Cerebellar nuclear complex (tissue), 1 donor: ENCODE results near the gene PTPA.

Experiments used
- DNase-seq, 2 experiments: peaks; one replicate each; lab custom pipeline; 2025; lab: John Stamatoyannopoulos, UW

Gene PTPA

GRCh38 chr9:129081388-129081904 lies 29.8 kb upstream of the PTPA start:
- DNase-seq = no peak

GRCh38 chr9:129084087-129084486 lies 27.1 kb upstream of the PTPA start:
- DNase-seq = no peak

GRCh38 chr9:129089246-129089645 lies 22.0 kb upstream of the PTPA start:
- no peak for DNase-seq

GRCh38 chr9:129093602-129094386 lies 17.4 kb upstream of the PTPA start:
- no peak for DNase-seq

GRCh38 chr9:129094387-129095169 lies 16.6 kb upstream of the PTPA start:
- no peak for DNase-seq

GRCh38 chr9:129095170-129095667 lies 16.0 kb upstream of the PTPA start:
- DNase-seq = no peak

GRCh38 chr9:129095908-129096307 lies 15.3 kb upstream of the PTPA start:
- DNase-seq = no peak

GRCh38 chr9:129097671-129098306 lies 13.4 kb upstream of the PTPA start:
- DNase-seq = no peak

GRCh38 chr9:129098328-129098727 lies 12.9 kb upstream of the PTPA start:
- DNase-seq = no peak

GRCh38 chr9:129100383-129101169 lies 10.6 kb upstream of the PTPA start:
- no peak for DNase-seq

GRCh38 chr9:129101279-129101678 lies 9.9 kb upstream of the PTPA start:
- no peak for DNase-seq

- no peak for DNase-seq
Measured at GRCh38 chr9:129102095-129102525, 9.1 kb upstream of the PTPA start.

- no peak for DNase-seq
Measured at GRCh38 chr9:129102791-129103594, 8.2 kb upstream of the PTPA start.

GRCh38 chr9:129103595-129103965 lies 7.6 kb upstream of the PTPA start:
- no peak for DNase-seq

GRCh38 chr9:129104051-129104450 lies 7.2 kb upstream of the PTPA start:
- DNase-seq = no peak

- DNase-seq = no peak
Measured at GRCh38 chr9:129105857-129106694, 5.1 kb upstream of the PTPA start.

- DNase-seq = no peak
Measured at GRCh38 chr9:129107651-129108050, 3.6 kb upstream of the PTPA start.

- no peak for DNase-seq
Measured at GRCh38 chr9:129108083-129108804, 3.0 kb upstream of the PTPA start.
